ENCODE measurements around the gene CFAP46.
"Not testable (repeated sequence)": the region's sequence is repeated elsewhere in the genome, so short reads cannot be mapped to it uniquely, and the experiment has no call there.

CFAP46 gene

GRCh38 chr10:132858121-132859081 lies 84.0 kb downstream of the CFAP46 start:
- DNase-seq (ENCODE audit: low read depth): no peak
- no peak overlapping the region for H3K4me3 ChIP-seq (ENCODE audit: low read depth, low read length)

DNA sequence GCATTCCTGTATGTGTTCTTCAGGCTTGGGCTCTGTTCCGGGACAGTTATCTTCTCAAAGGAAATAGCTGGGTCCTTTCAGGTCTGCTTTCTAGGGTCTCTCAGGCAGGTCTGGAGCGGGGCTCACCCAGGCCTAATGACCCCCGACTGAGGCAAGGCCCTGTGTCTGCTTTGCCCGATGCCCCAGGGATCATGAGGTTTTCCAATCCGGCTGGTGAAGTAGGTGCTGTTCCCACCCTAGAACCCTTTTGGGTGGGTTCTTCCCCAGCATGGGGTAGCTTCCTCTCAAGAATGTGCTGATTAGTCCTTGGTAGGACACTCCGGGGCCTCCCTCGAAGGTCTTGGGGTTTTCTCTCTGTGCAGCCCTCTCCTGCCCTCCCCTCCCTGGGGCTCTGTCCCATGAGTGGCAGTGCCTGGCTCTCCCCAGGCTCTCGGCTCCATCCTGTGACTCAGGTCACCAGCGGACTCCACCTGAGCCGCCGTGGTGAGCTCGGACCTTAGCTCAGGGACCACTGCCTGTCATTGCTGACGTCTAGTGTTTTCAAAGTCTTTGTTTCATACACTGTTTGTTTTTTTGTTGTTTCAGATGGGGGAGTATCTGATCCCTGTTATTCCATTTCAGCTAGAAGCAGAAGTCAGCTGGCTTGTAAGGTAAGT lies 85.4 kb downstream of the CFAP46 start:
- H3K4me3 ChIP-seq (ENCODE audit: low read depth, low read length): no peak overlapping the region
- DNase-seq (ENCODE audit: low read depth): no peak

DNA sequence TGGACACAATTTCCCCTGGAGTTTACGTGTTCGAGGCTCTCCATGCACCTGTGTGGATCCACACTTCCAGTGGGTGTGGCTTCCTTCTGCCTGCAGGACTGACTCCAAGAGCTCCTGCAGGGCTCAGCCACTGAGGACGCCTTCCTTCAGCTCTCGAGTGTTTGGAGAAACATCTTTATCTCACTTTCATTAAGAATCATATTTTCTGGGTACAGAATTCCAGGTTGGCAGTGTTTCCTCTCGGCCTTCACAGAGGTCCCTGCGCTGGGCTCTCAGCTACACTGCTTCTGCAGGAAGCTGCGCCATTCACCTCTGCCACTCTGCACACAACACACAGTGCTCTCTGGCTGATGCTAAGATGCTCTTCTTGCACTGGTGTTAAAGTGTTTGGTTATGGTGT lies 86.5 kb downstream of the CFAP46 start:
- DNase-seq (ENCODE audit: low read depth): no peak
- H3K4me3 ChIP-seq (ENCODE audit: low read depth, low read length): no peak overlapping the region

- DNase-seq (ENCODE audit: low read depth): no peak
- H3K4me3 ChIP-seq (ENCODE audit: low read depth, low read length): no peak overlapping the region
Measured at GRCh38 chr10:132851451-132851850, 90.9 kb downstream of the CFAP46 start.

DNA sequence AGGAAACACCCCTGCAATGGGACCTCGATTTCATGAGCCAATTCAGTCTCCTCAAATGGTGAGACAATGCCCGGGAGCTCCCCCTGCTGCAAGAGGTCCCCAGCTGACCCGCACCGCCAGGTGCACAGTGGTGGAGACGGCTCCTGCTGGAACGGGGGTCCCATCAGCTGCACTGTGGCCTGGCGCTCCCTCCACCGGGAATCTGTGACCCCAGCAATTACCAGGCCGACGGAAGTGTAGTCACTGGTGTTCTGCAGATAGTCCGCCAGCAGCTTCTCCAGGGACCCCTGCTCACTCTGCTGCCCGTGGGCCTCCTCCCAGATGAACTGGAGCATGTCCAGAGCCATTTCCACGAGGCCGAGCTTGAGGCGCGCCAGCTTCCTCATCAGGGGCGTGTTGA lies 91.5 kb downstream of the CFAP46 start:
- DNase-seq (ENCODE audit: low read depth): no peak
- no peak overlapping the region for H3K4me3 ChIP-seq (ENCODE audit: low read depth, low read length)

- DNase-seq (ENCODE audit: low read depth): no peak
- no peak overlapping the region for H3K4me3 ChIP-seq (ENCODE audit: low read depth, low read length)
Measured at GRCh38 chr10:132850246-132850645, 92.1 kb downstream of the CFAP46 start.

GRCh38 chr10:132849546-132850031 lies 92.8 kb downstream of the CFAP46 start:
- no peak overlapping the region for H3K4me3 ChIP-seq (ENCODE audit: low read depth, low read length)
- DNase-seq (ENCODE audit: low read depth): no peak

- DNase-seq (ENCODE audit: low read depth): no peak
- no peak overlapping the region for H3K4me3 ChIP-seq (ENCODE audit: low read depth, low read length)
Measured at GRCh38 chr10:132848951-132849545, 93.3 kb downstream of the CFAP46 start.

DNA sequence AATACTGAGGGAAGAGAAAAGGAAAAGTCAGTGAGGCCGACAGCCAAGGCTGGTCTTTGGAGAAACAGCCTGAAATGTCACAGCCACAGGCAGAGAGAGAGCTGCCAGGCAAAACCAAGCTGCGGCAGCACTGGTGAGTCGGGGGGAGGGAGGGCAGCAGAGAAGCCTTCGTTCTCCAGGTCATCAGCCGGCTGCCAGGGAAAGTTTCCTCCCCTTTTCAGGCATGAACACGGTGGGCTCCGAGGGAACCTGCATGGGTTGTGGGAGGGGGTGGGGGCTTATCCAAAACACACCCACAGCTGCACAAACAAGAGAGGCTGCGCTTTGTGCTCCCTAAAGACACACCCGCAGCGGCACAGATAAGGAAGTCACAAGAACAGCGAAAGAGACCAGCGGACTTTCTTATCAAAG lies 94.1 kb downstream of the CFAP46 start:
- no peak overlapping the region for H3K4me3 ChIP-seq (ENCODE audit: low read depth, low read length)
- no peak for DNase-seq (ENCODE audit: low read depth)

GRCh38 chr10:132847856-132848255 lies 94.5 kb downstream of the CFAP46 start:
- no peak for DNase-seq (ENCODE audit: low read depth)
- H3K4me3 ChIP-seq (ENCODE audit: low read depth, low read length): no peak overlapping the region

GRCh38 chr10:132847416-132847777 lies 95.0 kb downstream of the CFAP46 start:
- no peak overlapping the region for H3K4me3 ChIP-seq (ENCODE audit: low read depth, low read length)
- DNase-seq (ENCODE audit: low read depth): no peak

DNA sequence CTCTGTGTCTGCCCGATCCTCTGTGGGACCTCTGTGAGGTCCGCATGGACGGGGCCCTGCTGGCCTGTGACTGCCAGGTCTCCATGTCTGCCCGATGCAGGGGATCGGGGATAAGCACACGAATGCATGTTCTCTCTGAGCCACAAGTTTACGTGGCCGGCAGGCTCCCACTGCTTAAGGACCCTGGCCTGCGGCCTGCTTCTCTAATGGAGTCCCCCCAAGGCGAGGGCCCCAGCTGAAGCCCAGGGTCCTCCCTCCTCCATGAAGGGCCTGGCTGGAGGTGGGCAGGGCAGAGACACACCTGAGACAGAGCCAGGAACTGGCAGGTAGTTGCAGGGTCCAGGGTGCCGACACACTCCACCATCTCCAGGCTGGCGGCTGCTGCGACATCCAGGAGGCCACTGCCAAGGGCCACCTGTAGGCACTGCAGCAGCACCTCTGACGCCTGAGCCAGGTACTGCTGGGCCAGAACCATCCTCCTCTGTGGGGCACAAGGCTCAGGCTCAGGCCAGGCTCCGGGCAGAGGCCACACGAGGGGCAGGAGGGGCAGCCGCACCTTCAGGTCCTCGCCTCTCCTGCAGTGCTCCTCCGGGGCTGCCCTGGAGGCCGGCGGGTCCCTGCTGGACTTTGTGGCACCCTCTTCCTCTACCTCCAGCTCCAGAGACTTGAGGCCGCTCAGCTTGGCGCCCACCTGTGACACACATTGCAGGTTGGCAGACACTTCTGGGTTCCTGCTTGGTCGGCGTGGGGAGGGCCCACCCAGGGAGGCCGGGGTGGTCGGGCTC lies 95.5 kb downstream of the CFAP46 start:
- DNase-seq (ENCODE audit: low read depth): no peak
- H3K4me3 ChIP-seq (ENCODE audit: low read depth, low read length): no peak overlapping the region

DNA sequence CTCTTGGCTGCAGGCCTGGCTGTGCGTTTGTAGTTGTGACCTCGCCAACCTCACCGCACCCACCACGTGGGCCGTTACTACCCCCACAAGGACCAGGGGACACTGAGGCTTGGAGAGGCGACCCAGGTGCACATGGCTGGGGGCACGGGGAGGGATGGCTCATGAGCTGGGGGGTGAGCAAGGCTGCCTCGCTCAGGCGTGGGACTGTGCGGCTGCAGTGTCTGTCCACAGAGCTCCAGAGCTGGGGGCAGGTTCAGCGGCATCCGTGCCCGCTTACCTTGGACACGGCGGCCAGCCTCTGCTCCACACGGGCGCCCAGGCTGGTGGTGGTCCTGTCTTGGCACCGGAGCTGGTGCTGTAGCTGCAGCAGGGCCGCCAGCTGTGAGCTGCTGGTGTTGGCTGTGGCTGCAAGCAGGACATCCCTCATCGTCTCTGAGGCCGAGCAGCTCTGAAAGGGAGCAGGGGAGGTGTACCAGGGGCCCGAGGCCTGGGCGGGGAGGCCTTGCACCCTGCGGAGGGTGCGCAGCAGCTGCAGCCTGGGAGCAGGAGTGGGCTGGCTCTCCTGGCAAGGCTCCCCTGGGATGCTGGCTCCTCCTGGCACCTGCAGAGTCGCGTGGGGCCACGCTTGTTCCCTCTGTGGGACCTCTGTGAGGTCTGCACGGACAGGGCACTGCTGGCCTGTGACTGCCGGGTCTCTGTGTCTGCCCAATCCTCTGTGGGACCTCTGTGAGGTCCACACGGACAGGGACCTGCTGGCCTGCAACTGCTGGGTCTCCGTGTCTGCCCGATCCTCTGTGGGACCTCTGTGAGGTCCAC lies 96.4 kb downstream of the CFAP46 start:
- DNase-seq (ENCODE audit: low read depth): no peak
- H3K4me3 ChIP-seq (ENCODE audit: low read depth, low read length): no peak overlapping the region

DNA sequence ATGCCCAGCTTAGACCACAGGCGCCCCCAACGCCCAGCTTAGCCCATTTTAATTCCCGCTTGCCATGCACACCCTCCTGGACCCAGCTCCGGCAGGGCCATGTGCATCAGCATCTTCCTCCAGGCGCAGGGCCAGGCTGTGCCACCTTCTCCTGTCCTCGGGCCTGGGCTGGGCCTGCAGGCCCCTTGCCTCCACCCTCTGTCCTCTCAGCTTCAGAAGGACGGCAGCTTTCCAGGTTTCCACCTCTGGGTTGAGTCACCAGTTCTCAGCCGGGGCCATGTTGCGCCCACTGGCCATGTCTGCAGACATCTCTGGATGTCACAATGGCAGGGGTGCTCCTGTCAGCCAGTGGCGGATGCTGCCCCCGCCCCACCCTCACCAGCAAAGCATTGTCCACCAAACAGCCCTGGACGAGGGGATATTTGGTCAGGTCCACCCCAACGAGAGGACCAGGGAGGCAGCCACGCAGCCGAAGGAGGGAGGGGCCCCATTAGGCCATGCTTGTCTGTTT lies 97.3 kb downstream of the CFAP46 start:
- no peak for DNase-seq (ENCODE audit: low read depth)
- no peak overlapping the region for H3K4me3 ChIP-seq (ENCODE audit: low read depth, low read length)

DNA sequence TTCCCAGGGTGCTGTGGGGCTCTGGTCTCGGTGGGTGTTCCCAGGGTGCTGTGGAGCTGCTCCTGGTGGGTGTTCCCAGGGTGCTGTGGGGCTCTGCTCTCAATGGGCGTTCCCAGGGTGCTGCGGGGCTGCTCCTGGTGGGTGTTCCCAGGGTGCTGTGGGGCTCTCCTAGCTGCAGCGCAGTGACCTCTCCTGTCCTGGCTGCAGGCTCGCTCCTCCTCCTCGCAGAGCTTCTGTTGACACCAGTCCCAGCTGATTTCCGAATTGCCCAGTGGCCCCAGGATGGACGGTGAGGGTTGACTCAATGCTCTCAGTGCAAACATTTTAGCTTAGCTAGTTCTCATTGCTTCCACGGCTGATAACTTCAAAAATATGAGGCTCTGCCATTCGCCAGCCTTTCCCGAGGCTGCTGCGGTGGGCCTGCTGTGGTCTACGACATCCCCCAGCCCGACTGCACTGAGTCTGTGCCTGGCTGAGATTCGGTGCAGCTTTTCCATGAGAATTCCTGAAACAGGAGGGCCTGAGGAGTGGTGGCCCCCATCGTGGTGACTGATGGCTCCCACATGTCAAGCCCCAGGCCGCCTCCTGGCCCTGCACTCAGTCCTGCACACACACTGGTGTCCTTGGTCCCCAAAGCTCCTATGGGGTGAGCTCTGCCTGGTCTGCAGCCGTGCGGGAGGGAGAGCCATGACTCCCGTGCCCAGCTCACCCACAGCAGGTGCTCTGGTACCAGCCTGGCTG lies 98.1 kb downstream of the CFAP46 start:
- no peak for DNase-seq (ENCODE audit: low read depth)
- no peak overlapping the region for H3K4me3 ChIP-seq (ENCODE audit: low read depth, low read length)

GRCh38 chr10:132843276-132843675 lies 99.1 kb downstream of the CFAP46 start:
- DNase-seq (ENCODE audit: low read depth); H3K4me3 ChIP-seq (ENCODE audit: low read depth, low read length): not testable (repeated sequence)

GRCh38 chr10:132842397-132842796 lies 100.0 kb downstream of the CFAP46 start:
- H3K4me3 ChIP-seq (ENCODE audit: low read depth, low read length): no peak overlapping the region
- no peak for DNase-seq (ENCODE audit: low read depth)

GRCh38 chr10:132841615-132841975 lies 100.8 kb downstream of the CFAP46 start:
- DNase-seq (ENCODE audit: low read depth): no peak
- H3K4me3 ChIP-seq (ENCODE audit: low read depth, low read length): no peak overlapping the region

Data from skeletal muscle cell (primary cell).